Type B pancreatic cell (in vitro differentiated cells): ENCODE results near the gene KLC1. TPM values are rescaled to one million over a fixed set of nuclear protein-coding genes. Genes with fewer than 3 reads are reported as not detected.

Source experiments
- DNase-seq: peaks from one replicate; pipeline ENCODE4 v3.0.0; 2021; ENCODE audit warnings: mixed read lengths; ENCODE audit not compliant: unreplicated experiment; ENCODE audit errors: extremely low spot score
- H3K27ac Mint-ChIP-seq: 2 replicates; pipeline ENCODE4 v1.8.0; 2021; ENCODE audit warnings: mild to moderate bottlenecking, mixed read lengths
- H3K27me3 Mint-ChIP-seq: 2 replicates; pipeline ENCODE4 v1.8.0; 2021; ENCODE audit warnings: mixed read lengths
- H3K36me3 Mint-ChIP-seq: 2 replicates; pipeline ENCODE4 v1.8.0; 2021; ENCODE audit warnings: mixed read lengths
- H3K4me1 Mint-ChIP-seq: one replicate; pipeline ENCODE4 v1.8.0; 2021; ENCODE audit warnings: mixed read lengths; ENCODE audit not compliant: unreplicated experiment
- H3K4me3 Mint-ChIP-seq: 2 replicates; pipeline ENCODE4 v1.8.0; 2021; ENCODE audit warnings: mild to moderate bottlenecking, mixed read lengths
- H3K9me3 Mint-ChIP-seq: 2 replicates; pipeline ENCODE4 v1.8.0; 2021; ENCODE audit warnings: mixed read lengths
- total RNA-seq: library from RNA; stranded (reverse); gene quantifications from 2 replicates; pipeline ENCODE4 v1.2.1, GENCODE V29; 2021; ENCODE audit warnings: low replicate concordance
- TF ChIP-seq, protein P1 (sequence below): fragments of 200-600 bp; sonication (generic); conservative IDR thresholded peaks from 2 replicates; pipeline ENCODE4 v1.5.0; 2021; ENCODE audit warnings: antibody characterized with exemption, mild to moderate bottlenecking

The KLC1 gene
- total RNA-seq, 1 donor from 2014 or later, result 145 TPM

DNA sequence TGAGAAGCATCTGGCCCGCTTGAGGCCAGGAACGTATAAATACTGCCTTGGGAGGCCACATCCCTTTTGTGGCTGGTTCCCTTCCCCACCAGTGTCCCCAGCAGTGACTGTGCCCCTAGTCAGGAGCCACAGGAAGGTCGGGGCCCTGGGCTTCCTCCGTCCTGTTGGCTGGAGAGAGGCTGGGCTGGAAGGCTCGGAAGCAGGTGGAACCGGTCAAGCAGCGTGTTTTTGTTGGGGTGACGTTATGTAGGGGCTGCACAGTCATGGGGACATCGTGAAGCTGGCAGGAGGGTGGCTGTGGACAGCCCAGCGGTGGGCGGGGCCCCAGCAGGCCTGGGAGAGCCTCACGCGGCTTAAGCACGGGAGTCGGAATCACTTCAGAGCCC, 76.1 kb downstream of the KLC1 start:
- H3K27ac Mint-ChIP-seq, result no peak overlapping the region
- peaks cover 9% of the 10 kb centered on the region for H3K36me3 Mint-ChIP-seq
- TF ChIP-seq, protein P1, sequence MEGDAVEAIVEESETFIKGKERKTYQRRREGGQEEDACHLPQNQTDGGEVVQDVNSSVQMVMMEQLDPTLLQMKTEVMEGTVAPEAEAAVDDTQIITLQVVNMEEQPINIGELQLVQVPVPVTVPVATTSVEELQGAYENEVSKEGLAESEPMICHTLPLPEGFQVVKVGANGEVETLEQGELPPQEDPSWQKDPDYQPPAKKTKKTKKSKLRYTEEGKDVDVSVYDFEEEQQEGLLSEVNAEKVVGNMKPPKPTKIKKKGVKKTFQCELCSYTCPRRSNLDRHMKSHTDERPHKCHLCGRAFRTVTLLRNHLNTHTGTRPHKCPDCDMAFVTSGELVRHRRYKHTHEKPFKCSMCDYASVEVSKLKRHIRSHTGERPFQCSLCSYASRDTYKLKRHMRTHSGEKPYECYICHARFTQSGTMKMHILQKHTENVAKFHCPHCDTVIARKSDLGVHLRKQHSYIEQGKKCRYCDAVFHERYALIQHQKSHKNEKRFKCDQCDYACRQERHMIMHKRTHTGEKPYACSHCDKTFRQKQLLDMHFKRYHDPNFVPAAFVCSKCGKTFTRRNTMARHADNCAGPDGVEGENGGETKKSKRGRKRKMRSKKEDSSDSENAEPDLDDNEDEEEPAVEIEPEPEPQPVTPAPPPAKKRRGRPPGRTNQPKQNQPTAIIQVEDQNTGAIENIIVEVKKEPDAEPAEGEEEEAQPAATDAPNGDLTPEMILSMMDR, result no peak
- no peaks in the 10 kb centered on the region for H3K27me3 Mint-ChIP-seq
- H3K9me3 Mint-ChIP-seq, result no peaks in the 10 kb centered on the region
- peaks cover 12% of the 10 kb centered on the region for H3K4me1 Mint-ChIP-seq
- DNase-seq, result no peak
- H3K4me3 Mint-ChIP-seq, result no peak overlapping the region

DNA sequence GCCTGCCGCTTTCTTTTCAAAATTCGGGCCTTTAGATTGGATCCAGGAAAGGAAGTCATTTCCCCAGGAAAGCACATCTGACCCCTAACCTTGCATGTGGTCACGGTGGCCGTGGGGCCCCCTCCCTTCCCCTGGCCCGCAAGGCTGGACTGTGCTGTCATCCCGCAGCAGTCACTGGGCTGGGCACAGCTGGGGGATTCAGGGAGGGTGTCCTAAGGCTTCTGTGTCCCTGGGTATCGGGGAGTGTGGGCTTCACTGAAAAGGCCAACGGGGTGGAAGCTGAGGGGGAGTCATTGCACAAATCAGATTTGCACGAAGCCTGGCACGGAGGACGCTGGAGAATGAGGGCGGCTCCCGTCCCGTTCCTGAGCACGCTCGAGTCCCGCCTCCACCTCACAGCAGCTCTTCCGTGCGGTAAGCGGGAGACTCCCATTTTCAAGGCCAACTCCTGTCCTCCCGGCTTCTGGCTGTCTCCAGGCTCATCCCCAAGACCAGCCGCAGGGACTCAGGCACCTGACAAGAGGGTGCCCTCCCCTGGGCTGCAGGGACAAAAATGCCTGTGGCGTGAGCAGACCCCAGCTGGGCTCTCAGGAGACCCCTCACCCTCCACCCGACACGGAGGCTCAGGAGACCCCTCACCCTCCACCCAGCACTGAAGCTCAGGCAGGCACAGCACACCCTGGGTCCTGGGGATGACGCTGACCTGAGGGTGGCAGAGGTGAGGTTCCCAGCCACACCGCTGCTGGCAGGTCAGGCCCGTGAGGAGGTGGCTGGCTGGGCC, 76.7 kb downstream of the KLC1 start:
- no peak for DNase-seq
- TF ChIP-seq, protein P1, result no peak
- H3K4me3 Mint-ChIP-seq, result no peak overlapping the region
- H3K27ac Mint-ChIP-seq, result no peak overlapping the region
- H3K4me1 Mint-ChIP-seq, result peaks cover 12% of the 10 kb centered on the region
- no peaks in the 10 kb centered on the region for H3K9me3 Mint-ChIP-seq
- H3K27me3 Mint-ChIP-seq, result no peaks in the 10 kb centered on the region
- peaks cover 9% of the 10 kb centered on the region for H3K36me3 Mint-ChIP-seq

DNA sequence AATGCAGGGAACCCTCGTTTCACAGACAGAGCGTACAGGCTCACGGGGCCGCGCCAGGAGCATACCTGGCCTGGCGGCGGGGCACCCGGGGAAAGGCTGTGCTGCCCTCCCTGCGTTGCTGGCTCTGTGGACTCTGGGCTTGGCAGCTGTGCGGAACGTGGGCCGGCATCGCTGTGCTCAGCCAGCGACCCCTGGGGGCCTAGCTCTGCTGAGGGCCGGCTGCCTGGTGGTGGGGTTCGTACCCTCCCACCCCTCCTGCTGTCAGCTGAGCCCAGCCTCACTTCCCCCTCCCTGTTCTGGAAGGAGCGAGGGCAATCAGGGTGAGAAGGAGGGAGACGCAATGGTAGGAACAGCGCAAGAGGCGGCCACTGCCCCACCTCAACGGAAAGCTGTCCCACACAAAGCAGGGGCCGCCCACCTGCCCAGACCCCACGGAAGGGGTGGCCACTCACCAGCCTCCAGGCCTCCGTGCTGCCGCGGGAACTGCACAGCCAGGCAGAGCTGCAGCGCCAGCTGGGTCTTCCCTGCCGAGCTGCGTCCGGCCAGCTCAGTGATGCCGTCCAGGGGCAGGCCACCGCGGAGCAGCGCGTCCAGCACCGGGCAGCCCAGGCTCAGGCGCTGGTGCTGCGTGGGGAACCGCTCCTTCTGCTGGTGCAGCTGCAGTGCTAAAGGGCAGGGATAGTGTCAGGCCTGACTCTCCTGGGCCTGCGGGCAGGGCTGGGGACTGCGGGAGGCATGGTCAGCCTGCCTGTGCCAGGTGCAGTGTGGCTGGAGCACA, 77.7 kb downstream of the KLC1 start:
- peaks cover 12% of the 10 kb centered on the region for H3K4me1 Mint-ChIP-seq
- H3K36me3 Mint-ChIP-seq, result peaks cover 9% of the 10 kb centered on the region
- H3K27me3 Mint-ChIP-seq, result no peaks in the 10 kb centered on the region
- no peak overlapping the region for H3K4me3 Mint-ChIP-seq
- no peak overlapping the region for H3K27ac Mint-ChIP-seq
- no peaks in the 10 kb centered on the region for H3K9me3 Mint-ChIP-seq
- DNase-seq, result no peak
- TF ChIP-seq, protein P1, result no peak

DNA sequence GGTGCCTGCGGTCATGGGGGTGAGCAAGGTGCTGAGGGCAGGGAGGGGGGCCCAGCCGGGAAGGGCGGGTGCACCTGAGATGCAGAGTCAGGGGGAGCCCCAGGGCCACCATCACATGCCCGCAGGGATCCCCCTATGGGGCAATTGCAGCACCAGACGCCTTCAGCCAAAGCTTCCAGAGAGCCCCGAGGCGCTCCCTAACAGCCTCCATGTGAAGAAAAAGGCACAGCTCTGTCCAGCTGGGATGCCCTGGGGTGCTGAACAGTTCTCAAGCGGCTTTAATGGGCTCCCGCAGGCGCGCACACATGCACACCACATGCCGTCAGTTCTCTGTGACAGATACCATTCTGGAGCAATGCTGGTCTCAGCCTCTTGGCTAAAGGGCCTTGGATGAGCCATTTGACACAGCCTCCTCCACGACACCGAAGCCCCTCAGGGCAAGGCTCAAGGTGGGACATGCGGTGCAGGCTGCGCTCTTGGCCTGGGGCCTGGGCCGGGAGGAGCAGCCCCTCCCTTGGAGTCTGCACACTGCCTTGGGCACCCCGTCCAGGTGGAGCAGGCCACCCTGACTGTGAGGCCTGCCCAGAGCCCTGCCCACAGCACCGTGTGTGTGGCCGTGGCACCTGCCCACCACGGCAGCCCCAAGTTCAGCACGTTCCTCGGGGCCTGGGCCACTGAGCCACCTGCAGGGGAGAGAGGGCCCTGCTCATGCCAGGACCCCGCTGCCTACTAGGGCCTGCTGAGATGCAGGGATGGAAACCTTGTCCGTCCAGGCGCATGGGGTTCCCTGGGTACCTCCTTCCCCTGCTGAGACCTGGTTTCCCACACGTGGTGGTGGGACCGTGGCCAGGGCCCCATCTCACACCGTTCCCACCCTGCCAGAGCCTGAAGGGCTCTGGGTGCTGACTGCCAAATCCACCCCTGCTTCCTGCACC, 78.6 kb downstream of the KLC1 start:
- TF ChIP-seq, protein P1, result no peak
- peaks cover 9% of the 10 kb centered on the region for H3K36me3 Mint-ChIP-seq
- DNase-seq, result no peak

DNA sequence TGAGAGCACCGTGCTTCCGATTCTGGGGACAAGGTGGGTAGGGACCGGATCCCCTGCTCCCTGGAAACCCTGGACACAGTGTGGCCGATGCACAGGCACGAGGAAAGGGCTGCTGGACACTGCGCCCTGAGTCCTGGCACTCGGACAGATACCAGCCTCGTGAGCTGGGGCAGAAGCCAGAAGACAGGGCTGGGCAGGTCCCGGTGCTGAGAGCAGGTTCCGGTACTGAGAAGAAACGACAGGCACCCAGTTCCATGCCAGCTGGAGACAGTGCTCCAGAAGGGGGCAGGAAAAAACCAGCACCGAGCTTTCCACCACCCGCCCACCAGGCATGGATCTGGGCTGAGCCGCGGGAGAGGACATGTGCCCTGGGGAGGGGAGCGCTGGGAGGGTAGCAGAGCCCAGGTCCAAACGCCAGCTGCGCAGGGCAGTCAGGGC, 79.8 kb downstream of the KLC1 start:
- Mint-ChIP-seq H3K36me3 (peaks cover 5% of the 10 kb centered on the region), H3K9me3 (no peaks in the 10 kb centered on the region), H3K27me3 (no peaks in the 10 kb centered on the region), H3K4me3 (no peak overlapping the region), H3K27ac (no peak overlapping the region), H3K4me1 (peaks cover 14% of the 10 kb centered on the region)
- TF ChIP-seq, protein P1, result no peak
- DNase-seq, result no peak

More for the DNA sequence above, 78.6 kb downstream of the KLC1 start:
- H3K27ac Mint-ChIP-seq, result no peak overlapping the region
- peaks cover 12% of the 10 kb centered on the region for H3K4me1 Mint-ChIP-seq
- H3K4me3 Mint-ChIP-seq, result no peak overlapping the region
- no peaks in the 10 kb centered on the region for H3K27me3 Mint-ChIP-seq
- H3K9me3 Mint-ChIP-seq, result no peaks in the 10 kb centered on the region
